ENCODE results near the gene TRIM63. TPM values are rescaled to one million over a fixed set of nuclear protein-coding genes. Genes with fewer than 3 reads are reported as not detected.

Gene TRIM63
- total and polyA plus RNA-seq, 11 donors: 136 to 598 (median 204) TPM

- no peaks in the 10 kb centered on the region for H3K36me3 ChIP-seq
- ATAC-seq (no peak), DNase-seq (no peak)
- H3K27ac ChIP-seq: no peak overlapping the region
- intact Hi-C loops (cut with DNase I): loop anchor here in 3 of 10 donors (10.0 kb wide), 2 partner anchors 203 to 283 kb away; partner anchors contain the start of genes CEP85 (in 2 of the 3) and CD52 (in 1 of the 3)
- no peak overlapping the region for H3K4me3 ChIP-seq
- no peaks in the 10 kb centered on the region for H3K9me3 ChIP-seq
- WGBS, 4 donors: 62 to 82% (median 73%) methylated on average over 3 of the region's 3 CpGs
- peaks cover 0 to 7% (median 0%) of the 10 kb centered on the region in 9 donors for H3K27me3 ChIP-seq
- TF ChIP-seq POLR2A (IDR thresholded peaks at IDR 0.05) (no peak), CTCF (IDR thresholded peaks at IDR 0.05) (no peak)
- peaks cover 0 to 16% (median 8%) of the 10 kb centered on the region in 12 donors for H3K4me1 ChIP-seq
These were observed 35.7 kb downstream of the TRIM63 start for GRCh38 chr1:26031611-26032220.

DNA sequence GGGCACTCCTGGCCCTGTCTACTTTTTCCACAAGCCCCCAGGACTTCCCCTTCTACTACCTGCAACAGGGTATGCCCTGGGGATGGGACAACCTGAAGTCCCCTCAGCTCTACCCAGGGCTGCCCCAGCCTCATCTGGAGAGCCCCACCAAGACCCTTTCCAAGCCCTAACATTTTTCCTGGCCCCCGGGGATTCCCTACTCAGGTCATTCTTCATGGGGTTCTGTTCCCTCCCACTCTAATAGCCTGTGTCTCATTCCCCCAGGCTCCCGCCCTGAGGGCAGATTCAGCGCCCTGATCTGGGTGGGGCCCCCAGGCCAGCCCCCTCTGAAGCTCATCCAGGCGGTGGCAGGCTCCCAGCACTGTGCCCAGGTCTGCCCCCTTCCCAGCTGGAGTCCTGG is 36.2 kb downstream of the TRIM63 start:
- Histone ChIP-seq H3K4me1 (peaks cover 0 to 12% (median 7%) of the 10 kb centered on the region in 12 donors), H3K4me3 (no peak overlapping the region), H3K36me3 (no peaks in the 10 kb centered on the region), H3K9me3 (no peaks in the 10 kb centered on the region), H3K27ac (no peak overlapping the region), H3K27me3 (peaks cover 0 to 7% (median 0%) of the 10 kb centered on the region in 9 donors)
- intact Hi-C loops (cut with DNase I): loop anchor here in 3 of 10 donors (10.0 kb wide), 2 partner anchors 204 to 284 kb away; partner anchors contain the start of genes CEP85 (in 2 of the 3) and CD52 (in 1 of the 3)
- ATAC-seq (no peak), DNase-seq (no peak)
- WGBS, 4 donors: 80 to 93% (median 85%) methylated on average over 4 of the region's 4 CpGs
- TF ChIP-seq CTCF (IDR thresholded peaks at IDR 0.05): no peak
- TF ChIP-seq POLR2A (IDR thresholded peaks at IDR 0.05): no peak

- Histone ChIP-seq H3K27me3 (peaks cover 0 to 7% (median 0%) of the 10 kb centered on the region in 9 donors), H3K27ac (no peak overlapping the region), H3K9me3 (no peaks in the 10 kb centered on the region), H3K4me1 (peaks cover 0 to 11% (median 5%) of the 10 kb centered on the region in 12 donors), H3K36me3 (no peaks in the 10 kb centered on the region), H3K4me3 (no peak overlapping the region)
- no peak for TF ChIP-seq CTCF (IDR thresholded peaks at IDR 0.05)
- TF ChIP-seq POLR2A (IDR thresholded peaks at IDR 0.05): no peak
- WGBS, 4 donors: 79 to 83% (median 81%) methylated on average over 7 of the region's 7 CpGs
- DNase-seq (no peak), ATAC-seq (no peak)
- intact Hi-C loops (cut with DNase I): loop anchor here in 3 of 10 donors (10.0 kb wide), 2 partner anchors 205 to 285 kb away; partner anchors contain the start of genes CEP85 (in 2 of the 3) and CD52 (in 1 of the 3)
These were observed 37.5 kb downstream of the TRIM63 start for GRCh38 chr1:26029864-26030481.

Measured in heart left ventricle (tissue), 16 donors.